ENCODE results near the gene SHH. TPM values are rescaled to one million over a fixed set of nuclear protein-coding genes. Genes with fewer than 3 reads are reported as not detected.

Gene SHH
- total and polyA plus RNA-seq, 2 donors (not counting 3 experiments of a cell fraction or from before 2014, with no cell fraction given), result not detected

DNA sequence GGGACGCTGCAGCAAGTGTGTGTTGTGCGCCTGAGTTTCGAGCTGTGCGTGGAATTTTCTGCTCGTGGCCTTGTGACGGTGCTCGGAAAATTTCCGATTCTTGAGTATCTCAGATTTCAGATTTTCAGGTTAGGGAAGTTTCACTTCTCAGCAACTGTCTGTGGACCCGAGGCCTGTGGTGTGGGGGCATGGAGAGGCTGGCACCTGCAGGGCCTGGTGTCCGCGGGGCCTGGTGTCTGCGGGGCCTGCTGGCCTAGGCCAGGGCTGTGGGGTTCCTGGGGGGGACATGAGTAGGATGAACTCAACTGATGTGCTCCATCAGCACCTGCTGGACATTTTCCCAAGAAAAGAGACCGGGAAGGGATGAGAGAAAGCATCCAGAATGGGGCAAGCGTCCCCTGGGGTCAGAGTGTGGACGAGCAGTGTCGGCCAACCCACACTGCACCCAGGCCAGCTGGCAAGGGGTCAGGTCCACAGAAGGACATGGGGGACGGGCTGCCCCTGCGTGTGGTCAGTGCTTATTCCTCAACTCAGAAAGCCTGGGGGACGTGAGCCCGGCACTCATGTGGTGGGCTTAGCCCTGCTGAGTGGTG, 31.3 kb upstream of the SHH start:
- no peak for DNase-seq (ENCODE audit: low read depth, low spot score)
- BruUV-seq (replicated peaks), result no TSS peak
- Histone ChIP-seq H2AFZ (ENCODE audit: low read depth, low read length) (no peak overlapping the region), H4K20me1 (replicated peaks; ENCODE audit: control insufficient read depth, extremely low read depth, insufficient read depth, low read length) (no peaks in the 10 kb centered on the region), H3K36me3 (ENCODE audit: control insufficient read depth in 2 of 2, extremely low read depth in 1 of 2, insufficient read depth in 2 of 2, low read length in 2 of 2) (no peaks in the 10 kb centered on the region), H3K27me3 (ENCODE audit: control insufficient read depth in 2 of 2, insufficient read depth in 2 of 2, low read length in 2 of 2) (no peaks in the 10 kb centered on the region), H3K79me2 (ENCODE audit: control insufficient read depth, insufficient read depth, low read length) (no peaks in the 10 kb centered on the region), H3K4me2 (ENCODE audit: insufficient read depth, low read length) (no peak overlapping the region), H3K9ac (replicated peaks; ENCODE audit: extremely low read depth, insufficient read depth, low read length) (no peak overlapping the region), H3K27ac (ENCODE audit: insufficient read depth, low read depth, low read length) (no peak overlapping the region), H3K4me1 (ENCODE audit: control insufficient read depth, extremely low read depth, insufficient read depth, low read length) (no peaks in the 10 kb centered on the region), H3K9me3 (replicated peaks; ENCODE audit: control insufficient read depth, insufficient read depth, low read length) (no peaks in the 10 kb centered on the region), H3K4me3 (replicated peaks in 1 of 3; ENCODE audit: insufficient read depth in 1 of 3, low read depth in 1 of 3, low read length in 3 of 3) (no peak overlapping the region), H3K9me1 (replicated peaks; ENCODE audit: control insufficient read depth, extremely low read depth, insufficient read depth, low read length) (no peaks in the 10 kb centered on the region)
- ChIA-PET POLR2A (no interaction called here), CTCF (no interaction called here)
- intact Hi-C loops (cut with micrococcal nuclease) (no loop called here), dilution Hi-C loops (cut with MboI; ENCODE audit: extremely low pct_ligation_motif_present, low sequenced_read_pairs) (no loop called here)
- no peak for TF ChIP-seq POLR2AphosphoS5 (IDR thresholded peaks at IDR 0.05; ENCODE audit: insufficient read depth, low read depth, low read length)
- TF ChIP-seq, protein P1, sequence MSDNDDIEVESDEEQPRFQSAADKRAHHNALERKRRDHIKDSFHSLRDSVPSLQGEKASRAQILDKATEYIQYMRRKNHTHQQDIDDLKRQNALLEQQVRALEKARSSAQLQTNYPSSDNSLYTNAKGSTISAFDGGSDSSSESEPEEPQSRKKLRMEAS (IDR thresholded peaks at IDR 0.05; ENCODE audit: insufficient read depth, insufficient read length), result no peak
- no peak for FAIRE-seq

DNA sequence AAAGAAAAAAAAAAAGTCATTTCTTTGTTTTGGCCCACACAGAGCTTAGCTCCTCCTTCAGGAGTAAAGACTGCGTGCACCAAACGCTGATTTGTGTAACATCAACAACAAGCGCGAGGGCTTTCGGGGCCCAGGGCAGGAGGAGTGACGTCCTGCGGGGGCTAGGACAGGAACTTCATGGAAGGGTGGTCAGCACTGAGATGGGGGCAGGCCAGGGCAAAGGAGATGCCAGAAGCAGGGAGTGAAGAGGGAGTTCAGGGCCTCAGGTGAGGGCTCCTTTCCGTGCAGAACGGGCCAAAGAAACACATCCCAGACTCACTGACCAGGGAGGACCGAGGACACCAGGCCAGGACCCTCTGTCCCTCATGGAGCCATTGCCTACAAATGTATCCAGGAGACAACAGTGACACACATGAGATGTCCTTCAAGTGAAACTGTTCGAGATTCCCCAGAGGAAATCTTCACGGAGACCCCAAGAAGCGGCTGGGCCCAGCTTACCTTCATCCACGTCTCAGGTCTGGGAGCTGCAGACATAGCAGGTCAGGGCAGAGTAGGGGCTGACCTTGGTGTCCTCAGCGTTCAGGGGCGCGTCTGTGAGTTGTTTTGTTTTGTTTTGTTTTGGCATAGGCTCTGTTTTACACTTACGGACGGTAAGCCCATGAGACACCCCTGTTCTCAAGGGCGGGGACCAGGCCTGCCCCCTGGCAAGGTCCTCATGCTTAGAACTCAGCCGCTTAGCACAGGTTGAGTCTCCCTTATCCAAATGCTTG, 30.4 kb upstream of the SHH start:
- Histone ChIP-seq H2AFZ (ENCODE audit: low read depth, low read length) (no peak overlapping the region), H3K36me3 (ENCODE audit: control insufficient read depth in 2 of 2, extremely low read depth in 1 of 2, insufficient read depth in 2 of 2, low read length in 2 of 2) (no peaks in the 10 kb centered on the region), H3K4me1 (ENCODE audit: control insufficient read depth, extremely low read depth, insufficient read depth, low read length) (no peaks in the 10 kb centered on the region), H3K9me3 (replicated peaks; ENCODE audit: control insufficient read depth, insufficient read depth, low read length) (no peaks in the 10 kb centered on the region), H3K79me2 (ENCODE audit: control insufficient read depth, insufficient read depth, low read length) (no peaks in the 10 kb centered on the region), H3K9me1 (replicated peaks; ENCODE audit: control insufficient read depth, extremely low read depth, insufficient read depth, low read length) (no peaks in the 10 kb centered on the region), H3K27ac (ENCODE audit: insufficient read depth, low read depth, low read length) (no peak overlapping the region), H3K4me3 (replicated peaks in 1 of 3; ENCODE audit: insufficient read depth in 1 of 3, low read depth in 1 of 3, low read length in 3 of 3) (no peak overlapping the region), H3K4me2 (ENCODE audit: insufficient read depth, low read length) (no peak overlapping the region), H3K27me3 (ENCODE audit: control insufficient read depth in 2 of 2, insufficient read depth in 2 of 2, low read length in 2 of 2) (no peaks in the 10 kb centered on the region), H4K20me1 (replicated peaks; ENCODE audit: control insufficient read depth, extremely low read depth, insufficient read depth, low read length) (no peaks in the 10 kb centered on the region), H3K9ac (replicated peaks; ENCODE audit: extremely low read depth, insufficient read depth, low read length) (no peak overlapping the region)
- no peak for FAIRE-seq
- dilution Hi-C loops (cut with MboI; ENCODE audit: extremely low pct_ligation_motif_present, low sequenced_read_pairs), result no loop called here
- CTCF ChIA-PET, result no interaction called here
- no peak for DNase-seq (ENCODE audit: low read depth, low spot score)
- POLR2A ChIA-PET, result no interaction called here
- BruUV-seq (replicated peaks), result no TSS peak
- intact Hi-C loops (cut with micrococcal nuclease), result no loop called here
- TF ChIP-seq POLR2AphosphoS5 (IDR thresholded peaks at IDR 0.05; ENCODE audit: insufficient read depth, low read depth, low read length) (no peak), POLR2A (IDR thresholded peaks at IDR 0.05; ENCODE audit: low read depth, low read length) (no peak), GATA2 (IDR thresholded peaks at IDR 0.05; ENCODE audit: insufficient read depth, insufficient read length, low read depth, low read length) (no peak), EZH2 (IDR thresholded peaks at IDR 0.05; ENCODE audit: borderline replicate concordance, low read depth, low read length, severe bottlenecking) (no peak), FOS (IDR thresholded peaks at IDR 0.05; ENCODE audit: borderline replicate concordance, insufficient read depth, low read length) (no peak), MYC (IDR thresholded peaks at IDR 0.05; ENCODE audit: low read depth, low read length) (no peak), JUN (IDR thresholded peaks at IDR 0.05; ENCODE audit: borderline replicate concordance, insufficient read depth, insufficient read length, low read depth) (no peak)
- TF ChIP-seq, protein P2, sequence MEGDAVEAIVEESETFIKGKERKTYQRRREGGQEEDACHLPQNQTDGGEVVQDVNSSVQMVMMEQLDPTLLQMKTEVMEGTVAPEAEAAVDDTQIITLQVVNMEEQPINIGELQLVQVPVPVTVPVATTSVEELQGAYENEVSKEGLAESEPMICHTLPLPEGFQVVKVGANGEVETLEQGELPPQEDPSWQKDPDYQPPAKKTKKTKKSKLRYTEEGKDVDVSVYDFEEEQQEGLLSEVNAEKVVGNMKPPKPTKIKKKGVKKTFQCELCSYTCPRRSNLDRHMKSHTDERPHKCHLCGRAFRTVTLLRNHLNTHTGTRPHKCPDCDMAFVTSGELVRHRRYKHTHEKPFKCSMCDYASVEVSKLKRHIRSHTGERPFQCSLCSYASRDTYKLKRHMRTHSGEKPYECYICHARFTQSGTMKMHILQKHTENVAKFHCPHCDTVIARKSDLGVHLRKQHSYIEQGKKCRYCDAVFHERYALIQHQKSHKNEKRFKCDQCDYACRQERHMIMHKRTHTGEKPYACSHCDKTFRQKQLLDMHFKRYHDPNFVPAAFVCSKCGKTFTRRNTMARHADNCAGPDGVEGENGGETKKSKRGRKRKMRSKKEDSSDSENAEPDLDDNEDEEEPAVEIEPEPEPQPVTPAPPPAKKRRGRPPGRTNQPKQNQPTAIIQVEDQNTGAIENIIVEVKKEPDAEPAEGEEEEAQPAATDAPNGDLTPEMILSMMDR (IDR thresholded peaks at IDR 0.05; ENCODE audit: extremely low read depth in 1 of 2, insufficient read depth in 1 of 2, low read depth in 1 of 2, low read length in 2 of 2), result no peak
- TF ChIP-seq, protein P1 (IDR thresholded peaks at IDR 0.05; ENCODE audit: insufficient read depth, insufficient read length), result no peak
